Activated T-helper 1 cell treated with anti-CD3 and anti-CD28 coated beads, Interleukin-2, amount 50 U/mL, for 16 hours (primary cell): ENCODE data around the gene OR6C6.
"Not testable (repeated sequence)": the region's sequence is repeated elsewhere in the genome, so short reads cannot be mapped to it uniquely, and the experiment has no call there.

Source experiments
- DNase-seq, 2 donors: peaks; one replicate each; pipeline ENCODE4 v3.0.0-alpha.2; 2020; ENCODE audit warnings: low read depth in 1 of 2, low spot score in 1 of 2

Gene OR6C6

DNA sequence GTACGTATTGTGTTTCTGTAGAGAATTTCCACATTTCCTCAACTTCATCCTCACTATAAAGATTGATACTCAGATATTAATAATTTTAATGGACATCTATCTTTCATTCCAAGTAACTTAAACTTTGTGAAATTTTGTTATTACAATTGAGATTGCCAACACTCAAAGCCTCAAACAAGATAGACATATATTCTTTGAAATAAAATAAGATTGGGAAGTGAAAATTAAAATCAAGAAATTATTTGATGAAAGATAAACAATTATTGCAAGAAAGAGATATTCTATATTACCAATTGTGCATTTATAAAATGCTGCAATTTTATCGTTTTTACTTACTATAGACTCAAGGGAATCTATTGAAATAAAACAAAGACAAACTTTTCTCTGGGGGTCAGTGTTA, at the start of gene OR6C6:
TSS of gene OR6C6 (minus strand) at position 101 of the 400 bp plus-strand sequence. CDS start 1,337 bp downstream, outside the sequence.
- DNase-seq, result no peak

DNA sequence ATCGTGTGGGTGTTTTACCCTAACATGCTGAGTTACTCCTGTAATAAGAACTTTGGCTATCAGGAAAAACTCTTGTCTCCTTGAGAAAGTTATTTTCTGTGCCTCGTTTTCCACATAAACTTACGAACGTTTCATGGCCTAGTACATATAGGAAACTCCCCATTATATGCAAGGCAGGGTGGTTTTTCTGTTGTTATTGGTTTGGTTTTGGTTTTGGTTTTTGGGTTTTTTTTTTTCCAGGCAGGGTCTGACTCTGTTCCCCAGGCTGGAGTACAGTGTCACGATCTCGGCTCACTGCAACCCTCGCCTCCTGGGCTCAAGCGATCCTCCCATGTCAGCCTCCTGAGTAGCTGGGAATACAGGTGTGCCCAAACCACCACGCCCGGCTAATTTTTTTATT, 39.6 kb upstream of the OR6C6 start:
- no peak for DNase-seq

DNA sequence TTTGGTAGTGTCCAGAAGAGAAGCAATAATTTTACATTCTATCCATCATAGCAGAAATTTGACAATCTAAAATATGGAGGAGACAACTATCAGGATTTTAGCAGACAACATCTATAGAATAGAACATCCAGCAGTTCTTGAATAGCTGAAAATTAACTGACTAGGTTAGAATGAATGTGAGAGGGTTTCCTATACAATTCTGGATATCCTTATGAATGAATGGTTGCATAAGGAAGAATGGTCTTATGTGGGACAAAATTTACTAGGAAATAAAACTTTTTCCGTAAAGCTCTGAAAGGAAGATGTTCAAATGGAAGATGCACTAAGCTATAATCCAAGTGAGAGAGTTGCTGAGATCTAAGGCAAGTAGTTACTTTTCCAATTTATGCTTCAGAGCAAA, 34.1 kb upstream of the OR6C6 start, which contains the start of gene OR6C3:
TSS of gene OR6C3 (plus strand) at position 301 of the 400 bp plus-strand sequence. CDS start 955 bp downstream, outside the sequence.
- DNase-seq, result no peak

DNA sequence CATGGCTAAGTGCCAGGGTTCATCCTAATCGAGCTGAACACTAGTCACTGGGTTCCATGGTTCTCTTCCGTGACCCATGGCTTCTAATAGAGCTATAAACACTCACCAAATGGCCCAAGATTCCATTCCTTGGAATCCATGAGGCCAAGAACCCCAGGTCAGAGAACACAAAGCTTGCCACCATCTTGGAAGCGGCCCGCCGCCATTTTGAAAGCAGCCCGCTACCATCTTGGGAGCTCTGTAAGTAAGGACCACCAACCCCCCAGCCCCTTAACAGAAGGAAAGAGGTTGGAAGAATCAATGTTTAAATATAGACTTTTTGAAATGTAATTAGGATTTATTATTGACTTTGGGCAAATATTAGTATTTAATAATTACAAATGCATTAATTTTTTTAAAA, 29.4 kb upstream of the OR6C6 start:
- not testable (repeated sequence) for DNase-seq

- DNase-seq, result no peak
Observed at GRCh38 chr12:55320201-55320600, 23.8 kb upstream of the OR6C6 start.

- DNase-seq, result no peak
Observed at GRCh38 chr12:55314043-55314442, 17.7 kb upstream of the OR6C6 start, which contains the start of gene OR6C1. TSS of gene OR6C1 (plus strand) at chr12:55314343. CDS start at chr12:55320600, 6,257 bp downstream.

DNA sequence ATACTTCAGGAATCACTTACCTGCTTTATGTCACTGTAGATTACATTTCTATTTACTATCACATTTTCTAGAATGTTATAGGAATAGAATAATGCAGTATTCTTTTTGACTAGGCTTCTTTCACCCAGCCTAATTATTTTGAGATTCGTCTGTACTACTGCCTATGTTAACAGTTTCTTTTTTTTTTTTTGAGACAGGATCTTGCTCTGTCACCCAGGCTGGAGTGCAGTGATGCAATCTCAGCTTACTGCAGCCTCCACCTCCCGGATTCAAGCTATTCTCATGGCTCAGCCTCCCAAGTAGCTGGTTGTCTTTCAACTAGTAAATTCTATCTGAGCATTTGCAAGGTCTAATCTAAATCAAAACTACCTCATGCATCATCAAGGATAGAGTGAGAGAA, 6.4 kb downstream of the OR6C6 start:
- no peak for DNase-seq

DNA sequence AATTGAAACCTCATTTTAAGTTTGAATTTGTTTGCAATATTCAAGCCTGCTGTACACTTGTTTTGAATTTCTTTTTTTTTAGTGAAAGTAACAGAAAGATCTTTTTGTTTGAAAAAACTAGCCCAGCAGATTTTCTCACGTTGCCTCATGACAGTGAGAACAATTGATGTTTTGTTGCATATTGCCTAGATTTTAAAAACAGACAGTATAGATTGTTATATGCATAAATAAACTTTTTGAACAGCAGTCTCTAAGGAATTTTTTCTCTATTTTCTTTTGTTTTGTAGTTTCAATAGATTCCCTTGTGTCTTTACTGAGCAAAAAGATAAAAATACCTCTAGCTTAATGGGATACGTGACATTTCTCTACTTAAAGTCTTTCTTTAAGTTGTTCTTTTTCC, 15.4 kb downstream of the OR6C6 start:
- no peak for DNase-seq

GRCh38 chr12:55258303-55258702, 38.1 kb downstream of the OR6C6 start:
- no peak for DNase-seq

DNA sequence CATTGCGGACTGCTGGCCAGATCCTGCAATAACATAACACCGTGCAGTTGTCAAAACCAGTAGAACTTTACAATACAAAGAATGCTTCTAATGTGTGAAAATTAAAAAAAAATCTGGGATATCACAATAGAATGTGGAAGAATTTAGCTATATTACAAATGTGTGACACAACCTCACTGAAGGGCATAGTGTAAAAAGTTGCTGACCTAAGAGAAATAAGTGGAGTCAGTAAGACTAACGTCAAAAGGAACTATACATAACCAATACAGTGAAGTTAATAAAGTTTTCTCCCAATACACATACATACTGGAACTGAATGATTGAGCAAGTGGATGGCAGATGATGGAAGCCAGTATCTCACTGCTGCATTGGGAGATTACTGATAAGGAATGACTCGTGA, 39.5 kb downstream of the OR6C6 start:
- DNase-seq, result no peak

- DNase-seq, result no peak
Observed at GRCh38 chr12:55253281-55253680, 43.1 kb downstream of the OR6C6 start.

DNA sequence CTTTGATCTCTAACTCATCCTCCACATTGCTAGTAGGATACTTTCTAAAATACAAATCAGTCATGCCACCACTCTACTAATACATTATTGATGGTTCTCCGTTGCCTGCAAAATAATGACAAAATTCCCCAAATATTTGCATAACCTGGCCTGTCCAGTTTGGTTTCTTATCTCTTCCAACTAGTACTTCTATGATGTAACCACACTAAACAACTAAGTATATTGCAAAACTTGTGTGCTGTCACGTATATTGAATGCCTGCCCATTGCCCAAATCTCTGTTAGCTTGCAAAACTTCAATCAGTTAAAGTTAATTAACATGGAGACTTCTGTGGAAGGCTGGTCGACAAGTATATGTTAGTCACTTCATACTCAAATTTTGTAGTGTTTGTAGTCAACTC, 45.4 kb downstream of the OR6C6 start:
- DNase-seq, result no peak

GRCh38 chr12:55246159-55246558, 50.2 kb downstream of the OR6C6 start:
- DNase-seq, result no peak

- DNase-seq, result no peak
Observed at GRCh38 chr12:55244309-55244708, 52.1 kb downstream of the OR6C6 start, which contains the start of gene OR6C74. TSS of gene OR6C74 (plus strand) at chr12:55244609. CDS start at chr12:55247288, 2,679 bp downstream.
